ENCODE data around the gene BTBD3. TPM values are rescaled to one million over a fixed set of nuclear protein-coding genes. Genes with fewer than 3 reads are reported as not detected.

Gene BTBD3
- total RNA-seq, 1 donor: 74.3 TPM

- TF ChIP-seq, protein P1, sequence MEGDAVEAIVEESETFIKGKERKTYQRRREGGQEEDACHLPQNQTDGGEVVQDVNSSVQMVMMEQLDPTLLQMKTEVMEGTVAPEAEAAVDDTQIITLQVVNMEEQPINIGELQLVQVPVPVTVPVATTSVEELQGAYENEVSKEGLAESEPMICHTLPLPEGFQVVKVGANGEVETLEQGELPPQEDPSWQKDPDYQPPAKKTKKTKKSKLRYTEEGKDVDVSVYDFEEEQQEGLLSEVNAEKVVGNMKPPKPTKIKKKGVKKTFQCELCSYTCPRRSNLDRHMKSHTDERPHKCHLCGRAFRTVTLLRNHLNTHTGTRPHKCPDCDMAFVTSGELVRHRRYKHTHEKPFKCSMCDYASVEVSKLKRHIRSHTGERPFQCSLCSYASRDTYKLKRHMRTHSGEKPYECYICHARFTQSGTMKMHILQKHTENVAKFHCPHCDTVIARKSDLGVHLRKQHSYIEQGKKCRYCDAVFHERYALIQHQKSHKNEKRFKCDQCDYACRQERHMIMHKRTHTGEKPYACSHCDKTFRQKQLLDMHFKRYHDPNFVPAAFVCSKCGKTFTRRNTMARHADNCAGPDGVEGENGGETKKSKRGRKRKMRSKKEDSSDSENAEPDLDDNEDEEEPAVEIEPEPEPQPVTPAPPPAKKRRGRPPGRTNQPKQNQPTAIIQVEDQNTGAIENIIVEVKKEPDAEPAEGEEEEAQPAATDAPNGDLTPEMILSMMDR (IDR thresholded peaks at IDR 0.05; ENCODE audit: insufficient read depth, low read depth, low read length): no peak
- no peak for DNase-seq (ENCODE audit: low read depth)
- H3K4me3 ChIP-seq (ENCODE audit: low read depth, low read length): no peak overlapping the region
Measured at GRCh38 chr20:11957911-11958310, 40.2 kb downstream of the BTBD3 start.

DNA sequence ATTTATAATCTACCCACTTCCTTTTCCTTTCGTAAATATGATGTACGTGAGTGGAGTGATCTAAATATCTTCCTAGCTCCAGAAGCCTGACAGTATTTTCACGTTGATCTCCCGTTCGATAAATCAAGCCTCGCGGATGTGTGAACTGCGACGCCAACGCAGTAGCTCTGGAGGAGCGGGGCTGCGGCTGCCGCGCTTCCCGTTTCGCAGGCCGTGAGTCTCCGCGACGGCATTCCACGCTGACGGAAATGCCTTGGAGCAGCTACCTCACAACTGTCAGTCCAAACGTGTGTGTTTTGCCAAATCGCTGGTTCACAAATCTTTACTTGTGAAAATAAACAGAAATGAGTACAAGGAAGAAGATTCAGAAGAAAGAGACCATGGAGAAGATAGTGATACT is 41.2 kb downstream of the BTBD3 start:
- no peak for DNase-seq (ENCODE audit: low read depth)
- TF ChIP-seq, protein P1 (IDR thresholded peaks at IDR 0.05; ENCODE audit: insufficient read depth, low read depth, low read length): no peak
- no peak overlapping the region for H3K4me3 ChIP-seq (ENCODE audit: low read depth, low read length)

GRCh38 chr20:11965602-11966001 is 47.9 kb downstream of the BTBD3 start:
- no peak overlapping the region for H3K4me3 ChIP-seq (ENCODE audit: low read depth, low read length)
- DNase-seq (ENCODE audit: low read depth): no peak
- TF ChIP-seq, protein P1 (IDR thresholded peaks at IDR 0.05; ENCODE audit: insufficient read depth, low read depth, low read length): peak; percentile 37

GRCh38 chr20:11966186-11966585 is 48.5 kb downstream of the BTBD3 start:
- no peak overlapping the region for H3K4me3 ChIP-seq (ENCODE audit: low read depth, low read length)
- DNase-seq (ENCODE audit: low read depth): no peak
- TF ChIP-seq, protein P1 (IDR thresholded peaks at IDR 0.05; ENCODE audit: insufficient read depth, low read depth, low read length): no peak

GRCh38 chr20:11970243-11970836 is 52.6 kb downstream of the BTBD3 start:
- H3K4me3 ChIP-seq (ENCODE audit: low read depth, low read length): no peak overlapping the region
- TF ChIP-seq, protein P1 (IDR thresholded peaks at IDR 0.05; ENCODE audit: insufficient read depth, low read depth, low read length): no peak

DNA sequence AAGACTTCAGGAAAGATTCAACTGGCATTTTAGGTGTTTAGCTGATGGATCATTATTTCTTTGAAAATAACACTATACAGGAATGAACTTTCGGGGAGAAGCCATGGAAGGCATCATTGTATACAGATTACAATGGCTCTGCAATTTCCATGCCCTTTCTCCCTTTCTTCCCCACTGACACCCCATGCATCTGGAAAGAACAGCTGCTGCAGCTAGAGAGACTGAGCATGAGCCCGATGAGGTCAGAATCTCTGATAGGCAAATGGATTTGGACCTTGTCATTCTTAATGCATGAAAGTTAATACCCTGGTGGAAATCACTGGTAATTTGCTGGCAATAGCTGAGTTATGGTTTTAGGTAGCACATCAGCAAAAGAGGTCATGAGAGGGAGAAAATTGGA is 54.8 kb downstream of the BTBD3 start:
- TF ChIP-seq, protein P1 (IDR thresholded peaks at IDR 0.05; ENCODE audit: insufficient read depth, low read depth, low read length): no peak
- no peak for DNase-seq (ENCODE audit: low read depth)
- no peak overlapping the region for H3K4me3 ChIP-seq (ENCODE audit: low read depth, low read length)

More at GRCh38 chr20:11970243-11970836, 52.6 kb downstream of the BTBD3 start:
- no peak for DNase-seq (ENCODE audit: low read depth)
